ENCODE results near the gene ICAM4.

GRCh38 chr19:10268071-10268470 lies 18.7 kb upstream of the ICAM4 start:
- TF ChIP-seq CTCF (IDR thresholded peaks at IDR 0.05) = no peak
- TF ChIP-seq EZH2 (IDR thresholded peaks at IDR 0.05) = no peak

Data from neural progenitor cell (in vitro differentiated cells).